BJ (cell line): Measurements from ENCODE around the gene CCDC71. TPM values are rescaled to one million over a fixed set of nuclear protein-coding genes. Genes with fewer than 3 reads are reported as not detected.
A peak's percentile ranks its signal among the peaks of the same experiment; 100 is the strongest.

Source experiments
- CTCF ChIA-PET: fragments of 350-600 bp; formaldehyde crosslinking; extraction: SDS; loops from one replicate; lab custom pipeline; 2021; ENCODE audit warnings: antibody characterized with exemption, inconsistent platforms; lab: Yijun Ruan, JAX
- POLR2A ChIA-PET: fragments of 300-600 bp; sonication (Branson Sonifier 250); formaldehyde crosslinking; extraction: SDS; loops from one replicate; lab custom pipeline; 2021; ENCODE audit warnings: antibody characterized with exemption; lab: Charles Lee
- DNase-seq: peaks from one replicate; pipeline ENCODE4 v3.0.0-alpha.2; 2011; ENCODE audit warnings: low read depth
- H3K27me3 ChIP-seq: 2 replicates; pipeline ENCODE4 v1.6.0; 2011; ENCODE audit warnings: low read length; ENCODE audit not compliant: control insufficient read depth, insufficient read depth
- H3K36me3 ChIP-seq: 2 replicates; pipeline ENCODE4 v1.5.1; 2011; ENCODE audit warnings: low read length; ENCODE audit not compliant: control insufficient read depth, insufficient read depth
- H3K4me3 ChIP-seq: 2 replicates; pipeline ENCODE4 v1.5.1; 2011; ENCODE audit warnings: low read depth, mild to moderate bottlenecking, control low read depth, low read length
- CTCF ChIP-seq: IDR thresholded peaks from 2 replicates; pipeline ENCODE4 v1.5.1; 2011; ENCODE audit warnings: low read depth, mild to moderate bottlenecking, control low read depth, inconsistent platforms, low read length, moderate library complexity; ENCODE audit not compliant: insufficient read depth
- polyA plus RNA-seq: library from polyadenylated mRNA; depleted of rRNA; stranded (reverse); fragments of >200 nt; gene quantifications from 2 replicates; pipeline ENCODE4 v1.2.3, GENCODE V29; 2011

Gene CCDC71
- polyA plus RNA-seq, 1 experiment = 33.3 TPM

GRCh38 chr3:49158103-49158709, 7.9 kb downstream of the CCDC71 start:
- Histone ChIP-seq H3K27me3 (no peaks in the 10 kb centered on the region), H3K4me3 (no peak overlapping the region), H3K36me3 (peaks cover 7% of the 10 kb centered on the region)
- POLR2A ChIA-PET = no interaction called here
- no peak for DNase-seq
- CTCF ChIA-PET = interaction anchor here (3.5 kb wide), 1 partner anchor 12 kb away, joined by 18 read pairs; the partner anchor contains the start of gene KLHDC8B
- peak; percentile 30; the same call in 1 of the 2 replicates for TF ChIP-seq CTCF

- no peaks in the 10 kb centered on the region for H3K36me3 ChIP-seq
- POLR2A ChIA-PET = no interaction called here
- no peak overlapping the region for H3K4me3 ChIP-seq
- H3K27me3 ChIP-seq = no peaks in the 10 kb centered on the region
- no peak for TF ChIP-seq CTCF
- DNase-seq = no peak
- CTCF ChIA-PET = interaction anchor here (0.7 to 3.5 kb wide), 3 partner anchors 13 to 25 kb away, joined by 3 to 18 read pairs (median 4); partner anchors contain the start of genes KLHDC8B and LAMB2
These were observed 8.8 kb downstream of the CCDC71 start for GRCh38 chr3:49157289-49157688.

GRCh38 chr3:49153349-49153912, 12.7 kb downstream of the CCDC71 start:
- TF ChIP-seq CTCF = no peak
- CTCF ChIA-PET = interaction anchor here (0.7 kb wide), 1 partner anchor 17 kb away, joined by 3 read pairs; no protein-coding TSS in a partner anchor
- no peak for DNase-seq

GRCh38 chr3:49151610-49152009, 14.5 kb downstream of the CCDC71 start:
- POLR2A ChIA-PET = no interaction called here
- CTCF ChIA-PET = no interaction called here
- DNase-seq = no peak
- 0 out of 2 replicates have a peak, but pooled peaks cover 1% of the 10 kb centered on the region for H3K27me3 ChIP-seq
- TF ChIP-seq CTCF = no peak
- no peak overlapping the region for H3K4me3 ChIP-seq
- H3K36me3 ChIP-seq = no peaks in the 10 kb centered on the region

More at GRCh38 chr3:49153349-49153912, 12.7 kb downstream of the CCDC71 start:
- Histone ChIP-seq H3K36me3 (no peaks in the 10 kb centered on the region), H3K27me3 (0 out of 2 replicates have a peak, but pooled peaks cover 1% of the 10 kb centered on the region), H3K4me3 (no peak overlapping the region)
- POLR2A ChIA-PET = no interaction called here

- ChIA-PET CTCF (no interaction called here), POLR2A (no interaction called here)
- H3K27me3 ChIP-seq = 0 out of 2 replicates have a peak, but pooled peaks cover 1% of the 10 kb centered on the region
- H3K36me3 ChIP-seq = no peaks in the 10 kb centered on the region
- TF ChIP-seq CTCF = no peak
- no peak for DNase-seq
- no peak overlapping the region for H3K4me3 ChIP-seq
These were observed 18.0 kb downstream of the CCDC71 start for GRCh38 chr3:49148159-49148558.
